Effector CD8-positive, alpha-beta T cell (primary cell): ENCODE results near the gene PCSK5.
"Not testable (repeated sequence)": the region's sequence is repeated elsewhere in the genome, so short reads cannot be mapped to it uniquely, and the experiment has no call there.

Source experiments
- DNase-seq: peaks from one replicate; lab custom pipeline; 2025; lab: John Stamatoyannopoulos, UW

The PCSK5 gene

DNA sequence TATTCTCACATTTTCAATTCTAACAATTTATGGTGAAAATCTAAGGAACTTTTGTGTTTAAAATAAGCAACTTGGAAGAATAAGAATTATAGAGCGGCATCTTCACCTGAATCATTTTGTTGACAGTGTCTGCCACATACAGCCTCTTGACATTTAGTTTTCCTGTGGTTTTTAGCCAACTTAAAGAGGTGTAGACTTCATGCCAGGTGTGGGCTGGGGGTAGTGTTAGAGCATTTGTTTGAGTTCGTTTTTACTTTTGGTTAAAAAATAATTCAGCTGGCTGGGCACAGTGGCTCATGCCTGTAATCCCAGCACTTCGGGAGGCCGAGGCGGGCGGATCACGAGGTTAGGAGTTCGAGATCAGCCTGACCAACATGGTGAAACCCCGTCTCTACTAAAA, 72.8 kb downstream of the PCSK5 start:
- DNase-seq = not testable (repeated sequence)

- DNase-seq = no peak
Observed at GRCh38 chr9:75964427-75964826, 74.0 kb downstream of the PCSK5 start.

GRCh38 chr9:75965231-75965630, 74.8 kb downstream of the PCSK5 start:
- DNase-seq = no peak

DNA sequence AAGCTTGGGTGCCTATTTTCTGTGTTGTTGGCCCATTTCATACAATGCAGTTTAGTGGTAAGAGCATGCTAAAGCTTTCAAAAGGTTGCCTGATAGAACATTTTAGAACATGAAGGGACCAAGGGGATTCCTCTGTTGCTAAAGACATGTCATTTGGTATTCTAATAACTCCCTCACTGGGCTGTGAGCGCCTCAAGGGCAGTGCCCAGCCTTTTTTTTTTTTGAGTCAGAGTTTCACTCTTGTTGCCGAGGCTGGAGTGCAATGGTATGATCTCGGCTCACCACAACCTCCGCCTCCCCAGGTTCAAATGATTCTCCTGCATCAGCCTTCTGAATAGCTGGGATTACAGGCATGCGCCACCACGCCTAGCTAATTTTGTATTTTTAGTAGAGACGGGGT, 77.1 kb downstream of the PCSK5 start:
- DNase-seq = no peak

DNA sequence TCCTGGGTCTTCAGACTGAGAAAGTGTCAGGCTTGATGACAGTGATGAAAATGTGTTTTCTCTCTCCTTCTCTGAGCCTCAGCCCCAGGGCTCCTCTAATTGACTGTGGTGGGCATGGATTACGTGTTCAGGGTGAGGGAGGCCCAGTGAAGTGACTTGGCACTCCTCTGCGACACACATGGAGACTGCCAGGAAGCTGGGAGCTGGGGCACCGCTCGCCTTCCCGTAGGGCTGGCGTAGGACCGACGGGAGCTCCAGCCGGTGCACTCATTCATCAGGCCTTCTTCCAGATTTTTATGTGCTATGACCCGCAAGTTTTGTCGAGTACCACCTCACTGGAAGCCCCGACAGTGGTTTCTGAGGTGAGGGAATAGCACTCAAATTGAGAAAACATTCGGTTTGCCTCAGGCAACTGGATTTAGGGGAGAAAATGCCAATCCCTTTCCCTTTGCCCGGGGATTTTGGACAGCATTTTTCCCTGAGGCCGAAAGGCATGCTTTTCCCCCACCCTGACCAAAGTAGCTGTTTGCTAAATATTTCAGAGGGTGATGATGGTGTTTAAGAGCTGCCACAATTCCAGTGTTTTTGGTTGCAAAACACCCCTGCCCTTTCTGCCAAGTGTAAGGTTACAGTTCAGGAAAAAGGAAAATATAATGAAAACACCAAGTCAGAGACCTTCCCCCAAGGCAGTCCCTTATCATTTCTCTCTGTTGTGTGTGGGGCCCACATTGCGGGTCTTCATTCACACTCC, 83.7 kb downstream of the PCSK5 start:
- no peak for DNase-seq

GRCh38 chr9:75975071-75975470, 84.6 kb downstream of the PCSK5 start:
- no peak for DNase-seq

DNA sequence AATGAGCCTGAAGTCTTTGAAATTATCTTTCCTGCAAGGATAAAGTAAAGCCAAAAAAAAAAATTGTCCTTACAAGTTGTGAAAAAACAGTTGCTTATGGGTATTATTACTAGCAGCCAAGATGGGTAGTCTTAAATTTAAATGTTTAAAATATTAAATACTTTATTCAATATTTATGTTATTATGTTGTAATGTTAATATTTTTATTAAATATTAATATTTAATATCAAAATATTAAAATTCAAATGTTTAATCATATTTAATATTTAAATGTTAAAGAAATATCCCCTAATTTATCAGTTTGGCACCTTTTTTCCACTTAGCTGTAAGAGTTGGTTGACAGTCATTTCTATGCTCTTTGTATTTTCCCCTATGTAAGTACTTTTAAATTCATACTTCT, 86.1 kb downstream of the PCSK5 start:
- no peak for DNase-seq

GRCh38 chr9:75979362-75979761, 88.9 kb downstream of the PCSK5 start:
- no peak for DNase-seq

DNA sequence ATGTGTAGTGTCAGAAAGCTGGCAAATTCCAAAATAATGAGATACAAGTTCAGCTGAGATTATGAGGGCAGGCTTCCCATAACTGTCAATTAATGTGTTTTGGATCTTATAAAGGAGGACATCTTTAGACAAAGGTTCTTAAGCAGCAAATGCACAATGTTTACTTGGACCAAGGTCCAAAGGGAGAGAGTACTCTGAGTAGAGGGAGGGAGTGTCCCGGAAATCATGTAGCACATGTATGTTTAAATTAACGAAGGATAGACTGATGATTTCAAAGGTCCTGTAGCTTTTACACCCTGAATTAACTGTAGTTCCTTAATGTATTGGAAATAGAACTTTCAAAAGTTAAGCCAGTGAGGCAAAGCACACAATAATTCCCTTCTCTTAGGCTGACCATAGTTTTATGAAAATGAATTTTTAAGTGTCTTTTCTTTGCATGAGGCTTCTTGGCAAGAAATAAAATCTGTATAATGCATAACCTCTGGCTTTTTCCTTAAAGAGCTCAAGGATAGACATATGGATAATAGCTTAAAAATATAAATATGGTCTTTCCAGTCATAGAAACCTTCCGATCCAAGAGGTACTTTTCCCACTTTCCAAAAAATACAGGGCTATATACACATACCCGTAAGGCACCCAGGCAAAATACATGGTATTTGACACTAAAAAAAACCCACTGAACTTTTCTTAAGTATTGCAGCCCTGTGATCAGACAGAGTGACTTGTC, 93.0 kb downstream of the PCSK5 start:
- DNase-seq = no peak

DNA sequence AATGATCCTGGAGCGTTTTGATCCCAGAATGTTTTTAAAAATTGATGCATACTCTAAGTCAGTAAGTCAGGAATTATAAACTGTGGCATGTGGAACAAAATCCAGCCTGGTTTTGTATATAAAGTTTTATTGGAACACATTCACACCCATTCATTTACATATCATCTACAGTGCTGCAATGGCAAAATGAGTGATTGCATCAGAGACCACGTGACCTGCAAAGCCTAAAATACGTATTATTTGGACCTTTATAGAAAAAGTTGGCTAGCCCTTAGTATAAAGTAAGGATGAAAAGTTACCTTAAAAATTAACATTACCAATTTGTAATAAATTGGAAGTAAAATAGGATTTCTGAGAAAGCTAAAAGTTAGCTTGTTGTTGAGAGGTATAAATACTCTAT, 95.0 kb downstream of the PCSK5 start:
- no peak for DNase-seq

- no peak for DNase-seq
Observed at GRCh38 chr9:75988663-75989062, 98.2 kb downstream of the PCSK5 start.

- DNase-seq = no peak
Observed at GRCh38 chr9:75990156-75990555, 99.7 kb downstream of the PCSK5 start.

DNA sequence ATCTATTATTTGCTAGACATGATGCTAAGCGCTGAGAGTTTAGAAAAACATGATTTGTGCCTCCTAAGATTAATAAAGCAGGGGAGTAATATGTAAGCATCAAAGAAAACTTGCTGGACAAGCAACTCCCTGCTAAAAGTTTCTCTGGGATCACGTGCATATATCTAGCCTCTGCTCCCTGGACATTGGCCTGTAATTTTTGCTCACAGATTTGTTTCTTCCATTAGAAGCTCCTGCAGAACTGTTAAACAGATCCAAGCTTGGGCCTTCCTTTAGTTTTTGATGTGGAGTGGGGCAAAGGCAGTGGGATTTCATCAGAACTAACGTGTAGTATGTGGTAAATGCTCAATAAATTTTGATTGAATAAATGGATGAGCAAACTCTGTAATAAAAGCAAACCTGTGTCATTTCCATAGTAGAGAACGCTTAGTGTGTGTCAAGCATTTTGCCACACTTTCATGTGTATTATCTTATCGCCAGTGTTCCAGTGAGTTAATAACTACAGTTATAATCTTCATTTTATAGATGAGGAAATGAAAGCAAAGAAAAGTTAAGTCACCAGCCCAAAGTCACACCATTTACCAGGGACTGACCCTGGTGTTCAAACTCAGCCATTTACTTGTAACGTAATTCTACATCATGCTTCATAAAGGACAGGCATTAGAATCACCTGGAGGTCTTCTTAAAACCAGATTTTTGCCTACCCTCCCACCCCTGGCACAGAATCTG, 100.3 kb downstream of the PCSK5 start:
- no peak for DNase-seq

DNA sequence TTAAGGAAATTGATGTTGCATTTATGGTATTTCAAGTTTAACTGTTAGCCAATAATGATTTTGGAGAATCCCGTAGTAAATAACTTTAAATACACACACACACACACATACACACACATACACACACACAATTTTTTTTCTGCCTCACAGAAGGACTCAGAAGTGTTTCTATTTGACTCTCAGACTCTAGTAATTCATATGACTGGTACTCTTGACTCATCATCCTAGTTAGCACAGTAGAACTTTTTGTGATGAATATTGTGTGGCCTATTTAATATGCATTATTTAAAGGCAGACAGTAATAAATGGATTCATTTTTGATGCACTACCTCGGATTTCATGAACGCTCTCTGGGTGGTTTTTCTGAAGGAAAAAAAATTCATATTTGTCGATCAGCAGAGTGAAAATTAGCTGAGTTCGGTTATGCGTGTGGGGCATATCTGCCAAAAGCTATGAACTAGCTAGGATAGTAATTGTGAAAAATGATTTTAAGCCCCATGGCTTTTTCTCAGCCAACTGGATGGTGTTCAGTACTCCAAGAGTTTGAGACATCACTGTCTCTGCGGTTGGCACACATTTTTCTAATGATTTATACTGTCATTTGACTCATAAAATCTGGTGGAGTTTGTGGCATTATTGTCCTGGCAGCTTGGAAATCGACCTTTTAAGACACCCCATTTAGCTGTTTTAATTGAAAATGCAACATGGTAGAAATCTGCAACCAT, 102.2 kb downstream of the PCSK5 start:
- DNase-seq = no peak

GRCh38 chr9:75993434-75993833, 103.0 kb downstream of the PCSK5 start:
- no peak for DNase-seq

DNA sequence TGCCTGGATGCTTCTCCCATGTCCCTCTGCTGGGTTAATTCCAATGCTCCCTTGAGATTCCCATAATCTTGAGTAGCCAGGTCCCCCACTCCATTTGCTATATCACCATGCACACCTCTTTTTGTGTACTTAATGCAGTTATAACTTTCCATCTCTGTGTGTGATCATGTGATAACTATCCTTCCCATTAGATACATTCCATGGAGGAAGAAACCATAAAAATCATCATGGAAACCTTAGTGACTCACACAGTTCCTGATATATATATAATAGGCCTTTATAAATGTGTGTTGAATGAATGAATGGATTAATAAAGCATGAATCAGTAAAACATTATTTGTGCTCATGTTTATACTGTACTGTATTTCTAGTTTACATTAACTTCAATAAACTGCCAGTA, 104.6 kb downstream of the PCSK5 start:
- no peak for DNase-seq

DNA sequence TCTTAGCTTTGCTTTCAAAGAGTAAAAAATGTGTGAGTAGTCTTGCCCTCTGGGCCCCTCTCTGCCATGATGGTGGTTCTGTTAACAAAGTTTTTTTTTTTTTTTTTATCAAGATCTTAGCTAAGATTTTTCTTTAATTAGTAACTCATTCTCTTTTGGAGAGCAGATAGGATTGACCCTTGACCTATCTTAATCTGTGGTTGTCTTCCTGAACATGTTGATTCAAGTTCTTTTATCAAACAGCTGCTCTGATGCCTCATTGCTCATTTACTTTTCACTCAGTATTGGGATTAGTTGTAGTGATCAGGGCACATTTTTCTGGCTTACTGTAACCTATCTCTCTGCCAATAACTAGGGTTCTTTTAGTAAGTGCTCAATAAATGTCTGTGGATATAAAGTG, 106.3 kb downstream of the PCSK5 start:
- DNase-seq = no peak

GRCh38 chr9:75997206-75997605, 106.7 kb downstream of the PCSK5 start:
- no peak for DNase-seq

DNA sequence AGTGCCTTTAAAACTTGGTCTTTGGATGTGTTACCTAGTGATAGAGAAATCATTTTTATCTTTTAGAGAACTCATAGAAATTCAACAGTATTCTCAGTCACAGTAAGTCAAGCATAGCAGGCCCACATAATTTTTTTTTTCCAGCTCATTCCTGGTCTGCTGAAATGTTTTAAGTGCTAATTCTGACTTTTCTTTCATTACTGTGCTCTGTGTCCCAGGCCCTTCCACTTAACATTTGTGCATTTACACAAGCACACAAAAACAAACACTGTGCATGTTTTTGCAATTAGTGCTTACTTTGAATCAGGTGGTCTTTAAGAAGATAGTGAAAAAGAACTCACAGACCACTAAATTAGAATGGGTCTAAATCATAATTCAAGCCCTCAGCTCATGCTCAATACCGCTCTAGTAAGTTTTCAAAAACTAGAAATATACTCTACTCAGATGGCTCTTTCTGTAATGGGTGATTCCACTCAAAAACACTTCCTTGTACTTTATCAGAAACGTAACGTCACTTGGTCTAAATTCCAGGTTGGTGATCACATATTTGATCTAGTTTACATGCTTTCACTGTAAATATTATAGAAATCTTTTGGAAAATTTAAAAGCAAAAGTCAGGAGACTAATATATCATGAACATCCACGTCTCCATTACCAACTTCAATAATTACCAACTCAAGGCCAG, 107.8 kb downstream of the PCSK5 start:
- DNase-seq = no peak

- no peak for DNase-seq
Observed at GRCh38 chr9:76001459-76001858, 111.0 kb downstream of the PCSK5 start.

- DNase-seq = no peak
Observed at GRCh38 chr9:76003041-76003440, 112.6 kb downstream of the PCSK5 start.

DNA sequence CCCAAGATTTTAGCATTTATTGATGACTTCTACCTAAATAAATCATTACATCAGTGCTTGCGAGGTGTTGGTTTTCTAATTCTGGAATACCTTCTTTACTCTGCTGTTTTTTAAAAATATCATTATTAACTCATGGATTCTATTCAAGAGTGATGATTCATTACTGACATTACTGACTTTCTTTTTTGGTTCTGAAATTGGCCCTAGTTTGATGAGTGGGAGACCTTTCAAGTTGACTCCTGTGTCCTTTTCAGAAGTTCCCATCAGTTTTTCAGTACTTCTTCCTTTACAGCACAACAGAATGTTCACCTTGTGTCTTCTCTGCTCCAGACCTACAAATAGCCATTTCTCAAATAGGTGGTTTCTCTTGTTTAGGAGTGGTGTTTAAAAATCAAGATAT, 114.1 kb downstream of the PCSK5 start:
- no peak for DNase-seq
